GM19324 (cell line): Measurements from ENCODE around the gene ENO2.
A peak's percentile ranks its signal among the peaks of the same experiment; 100 is the strongest.

Experiments
- ATAC-seq: cut with Tn5 transposase; IDR thresholded peaks from one replicate; pipeline ENCODE4 v1.9.1; 2021; ENCODE audit warnings: mild to moderate bottlenecking, moderate library complexity; ENCODE audit not compliant: unreplicated experiment, low FRiP score

ENO2 gene

GRCh38 chr12:6958609-6959057 is 44.3 kb downstream of the ENO2 start:
- no peak for ATAC-seq

- peak; percentile 47 for ATAC-seq
Observed at GRCh38 chr12:6959058-6959804, 44.9 kb downstream of the ENO2 start.

- no peak for ATAC-seq
Observed at GRCh38 chr12:6959805-6960592, 45.6 kb downstream of the ENO2 start.

- ATAC-seq: no peak
Observed at GRCh38 chr12:6960593-6961277, 46.4 kb downstream of the ENO2 start.

DNA sequence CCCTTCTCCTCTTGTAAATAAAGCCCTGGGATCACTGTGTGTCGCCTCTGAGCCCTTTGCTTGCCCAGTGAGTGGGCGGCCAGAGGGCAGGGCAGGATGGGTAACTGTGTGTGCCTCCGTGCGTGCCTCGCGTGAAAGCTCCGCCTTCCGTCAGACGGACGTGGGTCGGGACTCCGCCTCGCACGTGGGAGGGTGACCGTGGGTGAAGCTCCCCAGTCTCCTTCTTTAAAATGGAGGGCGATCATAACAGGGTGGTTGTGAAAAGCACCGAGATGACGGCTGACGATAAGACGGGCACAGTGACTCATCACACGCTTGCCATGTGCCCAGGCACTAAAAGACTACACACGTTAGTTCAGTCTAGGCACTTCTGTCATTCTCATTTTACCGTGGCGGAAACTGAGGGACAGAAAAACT is 46.9 kb downstream of the ENO2 start:
- no peak for ATAC-seq

DNA sequence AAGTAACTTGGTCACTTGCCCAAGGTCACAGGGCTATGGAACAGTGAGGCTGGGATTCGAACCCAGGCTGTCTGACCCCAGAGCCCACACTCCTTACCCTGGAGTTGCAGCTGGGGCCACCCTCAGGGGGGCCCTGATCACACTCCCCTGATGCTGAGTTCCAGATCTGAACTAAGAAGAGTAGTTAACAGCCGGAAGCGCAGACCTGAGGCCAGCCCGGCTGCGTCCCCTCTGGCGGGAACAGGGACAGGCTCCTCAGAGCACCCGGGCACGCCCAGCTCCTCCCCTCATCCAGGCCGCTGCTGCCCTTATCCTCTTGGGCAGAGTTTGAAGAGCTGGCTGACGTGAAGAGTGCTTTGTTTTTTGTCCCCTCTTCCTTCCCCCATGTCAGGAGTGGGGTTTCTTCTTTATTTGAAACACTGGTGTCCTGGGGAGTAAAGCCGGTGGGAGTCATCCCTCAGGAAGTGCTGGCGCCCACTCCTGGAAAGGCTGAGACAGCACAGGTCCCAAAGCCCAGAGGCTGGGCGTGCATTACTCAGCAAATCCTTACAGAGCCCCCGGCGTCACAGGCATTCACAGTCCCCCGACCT is 47.4 kb downstream of the ENO2 start:
- ATAC-seq: no peak

- no peak for ATAC-seq
Observed at GRCh38 chr12:6962285-6963015, 48.1 kb downstream of the ENO2 start.

- no peak for ATAC-seq
Observed at GRCh38 chr12:6963016-6963731, 48.8 kb downstream of the ENO2 start.

- no peak for ATAC-seq
Observed at GRCh38 chr12:6963791-6964413, 49.5 kb downstream of the ENO2 start.

DNA sequence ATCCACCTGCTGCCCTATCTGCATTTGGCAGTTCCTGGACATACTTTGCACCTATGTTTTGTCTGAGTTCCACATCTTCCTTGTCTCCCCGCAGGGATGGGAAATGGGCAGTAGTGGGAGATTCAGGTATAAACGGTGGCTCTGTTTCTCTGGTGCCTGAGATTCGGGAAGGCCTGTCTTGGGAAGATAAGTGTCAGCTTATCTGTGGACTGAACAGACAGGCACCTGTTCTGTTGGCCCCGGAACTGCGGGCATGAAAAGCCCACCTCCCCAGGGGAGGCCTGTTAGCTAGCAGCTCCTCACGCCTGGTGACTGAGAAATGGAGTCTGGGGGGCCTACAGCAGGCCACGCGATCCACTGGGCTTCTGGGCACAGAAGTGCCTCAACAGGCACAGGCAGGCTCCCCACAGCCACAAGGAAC is 50.2 kb downstream of the ENO2 start:
- ATAC-seq: no peak

GRCh38 chr12:6965026-6965661 is 50.8 kb downstream of the ENO2 start:
- ATAC-seq: no peak

GRCh38 chr12:6965714-6966113 is 51.3 kb downstream of the ENO2 start:
- no peak for ATAC-seq

GRCh38 chr12:6966351-6966750 is 52.0 kb downstream of the ENO2 start:
- ATAC-seq: no peak

DNA sequence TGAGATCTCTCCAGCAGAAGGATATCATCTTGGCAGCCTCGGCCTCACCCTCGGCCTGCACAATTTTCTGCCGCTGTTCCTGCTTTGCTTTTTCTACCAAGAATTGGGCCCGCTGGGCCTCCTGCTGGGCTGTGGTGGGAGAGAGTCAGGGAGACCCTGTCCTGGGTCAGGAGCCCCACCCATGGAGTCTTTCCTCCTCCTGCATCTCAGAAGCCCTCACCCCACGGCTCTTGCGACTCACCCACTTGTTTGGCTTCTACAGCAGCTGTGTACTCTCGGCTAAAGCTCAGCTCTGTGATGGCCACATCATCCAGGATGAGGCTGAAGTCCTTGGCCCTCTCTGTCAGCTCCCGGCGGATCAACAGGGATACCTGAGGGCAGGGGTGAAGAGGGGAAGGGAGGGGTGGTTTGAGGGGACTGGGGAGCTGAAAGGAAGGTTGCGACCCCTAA is 53.3 kb downstream of the ENO2 start:
- no peak for ATAC-seq

DNA sequence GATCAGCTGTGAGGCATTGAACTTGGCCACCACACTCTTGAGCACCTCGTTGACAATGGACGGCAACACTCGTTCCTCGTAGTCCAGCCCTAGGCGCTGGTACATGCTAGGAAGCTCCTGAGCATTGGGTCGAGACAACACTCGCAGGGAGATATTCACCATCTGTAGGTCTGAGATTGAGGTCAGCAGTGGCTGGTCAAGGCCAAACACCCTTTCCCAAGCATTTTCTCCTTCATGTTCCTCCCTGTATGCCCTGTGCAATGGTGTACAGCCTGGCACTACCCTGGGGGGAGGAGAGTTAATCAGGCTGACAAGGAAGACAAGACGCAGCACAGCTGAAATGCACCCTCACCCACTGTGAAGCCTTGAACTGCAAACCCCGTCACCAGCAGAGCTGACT is 54.0 kb downstream of the ENO2 start:
- ATAC-seq: no peak

DNA sequence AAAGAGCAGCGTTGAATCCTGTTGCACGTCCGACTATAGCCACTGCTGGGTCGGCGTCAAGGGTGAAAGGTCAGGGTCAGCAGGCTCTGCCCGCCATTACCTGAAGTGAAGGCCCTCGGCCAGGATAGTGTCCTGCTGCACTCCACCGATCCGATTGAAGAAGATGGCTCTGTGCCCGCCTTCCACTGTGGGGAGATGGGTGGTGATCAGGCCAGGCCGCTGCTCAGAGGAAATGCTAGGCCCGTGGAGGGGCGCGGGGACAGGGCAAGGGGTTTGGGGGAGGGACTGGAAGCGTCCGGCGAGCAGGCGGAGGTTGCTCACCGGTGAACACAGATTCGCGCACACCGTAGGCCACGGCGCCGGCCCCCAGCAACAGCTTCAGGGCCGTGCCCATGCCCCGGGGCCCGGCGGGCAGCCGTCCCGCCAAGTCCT is 55.7 kb downstream of the ENO2 start:
- ATAC-seq: peak; percentile 10
